ENCODE measurements around the gene TTC24. TPM values are rescaled to one million over a fixed set of nuclear protein-coding genes. Genes with fewer than 3 reads are reported as not detected.

TTC24 gene
- total RNA-seq, 1 donor from 2014 or later, result not detected

- intact Hi-C loops (cut with DNase I), result no loop called here
- H3K27me3 ChIP-seq, result no peaks in the 10 kb centered on the region
Measured at GRCh38 chr1:156598731-156599432, 19.4 kb downstream of the TTC24 start.

DNA sequence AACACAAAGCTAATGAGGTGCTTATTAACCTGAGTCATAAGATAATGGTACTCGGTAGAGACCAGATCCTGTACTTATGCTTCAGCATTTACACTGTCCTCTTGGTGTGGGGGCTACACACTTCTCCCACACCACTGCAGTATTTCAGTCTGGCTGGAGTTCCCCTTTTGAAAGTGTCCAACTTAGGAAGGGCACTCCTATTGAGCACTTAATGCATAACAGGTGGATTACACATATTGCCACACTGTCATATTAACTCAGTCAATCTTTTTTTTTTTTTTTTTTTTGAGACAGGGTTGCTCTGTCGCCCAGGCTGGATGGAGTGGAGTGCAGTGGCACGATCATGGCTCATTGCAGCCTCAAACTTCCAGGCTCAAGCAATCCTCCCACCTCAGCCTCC, 20.3 kb downstream of the TTC24 start:
- no peak for DNase-seq (ENCODE audit: extremely low spot score in 2 of 2)
- Histone ChIP-seq H3K27ac (no peak overlapping the region), H3K4me3 (no peak overlapping the region), H3K36me3 (peaks cover 0 to 29% of the 10 kb centered on the region in 2 donors), H3K9me3 (no peaks in the 10 kb centered on the region), H3K27me3 (no peaks in the 10 kb centered on the region), H3K4me1 (peaks cover 21% of the 10 kb centered on the region)
- intact Hi-C loops (cut with DNase I), result no loop called here
- no peak for TF ChIP-seq POLR2A (IDR thresholded peaks at IDR 0.05)
- TF ChIP-seq CTCF (IDR thresholded peaks at IDR 0.05), result no peak
- TF ChIP-seq POLR2AphosphoS5 (IDR thresholded peaks at IDR 0.05; ENCODE audit: insufficient read depth in 1 of 2, low read depth in 1 of 2), result no peak

More at GRCh38 chr1:156598731-156599432, 19.4 kb downstream of the TTC24 start:
- DNase-seq (ENCODE audit: extremely low spot score in 2 of 2), result no peak
- H3K9me3 ChIP-seq, result no peaks in the 10 kb centered on the region
- peaks cover 0 to 38% of the 10 kb centered on the region in 2 donors for H3K36me3 ChIP-seq
- no peak for TF ChIP-seq POLR2A (IDR thresholded peaks at IDR 0.05)
- peaks cover 21% of the 10 kb centered on the region for H3K4me1 ChIP-seq
- H3K4me3 ChIP-seq, result no peak overlapping the region
- no peak overlapping the region for H3K27ac ChIP-seq

- intact Hi-C loops (cut with DNase I), result no loop called here
- TF ChIP-seq CTCF (IDR thresholded peaks at IDR 0.05) (no peak), POLR2AphosphoS5 (IDR thresholded peaks at IDR 0.05; ENCODE audit: insufficient read depth in 1 of 2, low read depth in 1 of 2) (no peak), POLR2A (IDR thresholded peaks at IDR 0.05) (no peak)
- Histone ChIP-seq H3K9me3 (no peaks in the 10 kb centered on the region), H3K4me3 (peak overlapping the region; percentile 67 to 78), H3K4me1 (peaks cover 21% of the 10 kb centered on the region), H3K27ac (peak overlapping the region; percentile 47), H3K36me3 (peaks cover 0 to 24% of the 10 kb centered on the region in 2 donors), H3K27me3 (no peaks in the 10 kb centered on the region)
- DNase-seq (ENCODE audit: extremely low spot score in 2 of 2), result no peak
Measured at GRCh38 chr1:156600733-156601121, 21.2 kb downstream of the TTC24 start.

DNA sequence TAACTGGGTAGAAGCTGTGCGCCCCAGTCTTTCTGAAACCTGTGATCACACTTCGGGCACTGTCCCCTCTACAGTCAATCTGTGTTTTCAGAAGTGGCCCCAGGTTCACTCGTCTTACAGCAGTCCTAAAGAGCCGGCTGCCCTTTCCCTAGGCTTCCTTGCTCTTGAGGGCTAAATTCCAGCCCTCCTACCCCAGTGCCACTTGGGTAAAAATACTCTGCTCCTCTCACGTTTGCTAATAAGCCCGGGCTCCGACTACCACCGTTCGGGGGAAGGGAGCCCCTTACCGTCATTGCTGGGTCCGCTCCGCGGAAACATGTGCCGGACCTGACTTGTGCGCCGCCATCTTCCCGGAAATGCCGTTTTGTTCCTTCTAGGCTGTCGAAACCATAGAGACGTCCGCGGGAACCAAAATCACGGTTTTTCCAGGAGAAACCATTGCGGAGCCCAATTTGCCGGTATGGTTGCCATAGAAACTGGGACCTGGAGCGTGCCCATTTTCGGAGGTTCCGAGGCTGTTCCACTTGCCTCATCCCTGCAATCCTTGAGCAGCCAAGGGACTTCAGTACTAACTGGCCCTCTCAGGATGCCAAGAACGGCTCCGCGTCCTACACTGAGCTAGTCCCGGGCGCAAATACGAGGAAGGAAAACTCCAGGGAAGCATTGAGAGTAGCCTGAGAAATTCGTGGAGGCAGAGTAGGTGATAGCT, 21.8 kb downstream of the TTC24 start, which contains the start of gene GPATCH4:
Gene GPATCH4 (minus strand): TSS at position 358 of the 709 bp plus-strand sequence.
- H3K27me3 ChIP-seq, result no peaks in the 10 kb centered on the region
- peaks cover 21% of the 10 kb centered on the region for H3K4me1 ChIP-seq
- DNase-seq (ENCODE audit: extremely low spot score in 2 of 2), result no peak
- intact Hi-C loops (cut with DNase I), result no loop called here
- no peak for TF ChIP-seq POLR2A (IDR thresholded peaks at IDR 0.05)
- peak; percentile 71 to 94 for TF ChIP-seq POLR2AphosphoS5 (IDR thresholded peaks at IDR 0.05; ENCODE audit: insufficient read depth in 1 of 2, low read depth in 1 of 2)
- peak in 1 of 3 experiments; percentile 24 for TF ChIP-seq CTCF (IDR thresholded peaks at IDR 0.05)
- peak within 1 kb of the TSS; percentile 67 to 78 for H3K4me3 ChIP-seq
- peak within 1 kb of the TSS; percentile 47 for H3K27ac ChIP-seq
- peaks cover 0 to 18% of the 10 kb centered on the region in 2 donors for H3K36me3 ChIP-seq
- no peaks in the 10 kb centered on the region for H3K9me3 ChIP-seq

GRCh38 chr1:156601892-156602291, 22.4 kb downstream of the TTC24 start:
- no peak for DNase-seq (ENCODE audit: extremely low spot score in 2 of 2)
- H3K36me3 ChIP-seq, result peaks cover 0 to 12% of the 10 kb centered on the region in 2 donors
- TF ChIP-seq CTCF (IDR thresholded peaks at IDR 0.05), result no peak
- TF ChIP-seq POLR2AphosphoS5 (IDR thresholded peaks at IDR 0.05; ENCODE audit: insufficient read depth in 1 of 2, low read depth in 1 of 2), result no peak
- no peak for TF ChIP-seq POLR2A (IDR thresholded peaks at IDR 0.05)
- peaks cover 21% of the 10 kb centered on the region for H3K4me1 ChIP-seq
- intact Hi-C loops (cut with DNase I), result no loop called here
- H3K27me3 ChIP-seq, result no peaks in the 10 kb centered on the region
- peak overlapping the region; percentile 47 for H3K27ac ChIP-seq
- H3K4me3 ChIP-seq, result peak overlapping the region; percentile 67 to 78
- H3K9me3 ChIP-seq, result no peaks in the 10 kb centered on the region
